Stimulated activated CD8-positive, alpha-beta memory T cell treated with anti-CD3 and anti-CD28 coated beads, Interleukin-2, amount 100 ng/mL, for 48 hours (primary cell): ENCODE results near the gene SNAPC2.

Experiments
- DNase-seq, 2 donors: peaks; one replicate each; pipeline ENCODE4 v3.0.0-alpha.2; 2020; ENCODE audit warnings: low read depth in 2 of 2

Gene SNAPC2

GRCh38 chr19:7919610-7920518 lies at the start of gene SNAPC2:
SNAPC2 (plus strand) TSS chr19:7920338; CDS start chr19:7920367, 29 bp downstream.
- peak; percentile 95 to 96 for DNase-seq

- peak; percentile 43 to 61 for DNase-seq
These were observed 49.3 kb upstream of the SNAPC2 start for GRCh38 chr19:7870571-7871436.

DNA sequence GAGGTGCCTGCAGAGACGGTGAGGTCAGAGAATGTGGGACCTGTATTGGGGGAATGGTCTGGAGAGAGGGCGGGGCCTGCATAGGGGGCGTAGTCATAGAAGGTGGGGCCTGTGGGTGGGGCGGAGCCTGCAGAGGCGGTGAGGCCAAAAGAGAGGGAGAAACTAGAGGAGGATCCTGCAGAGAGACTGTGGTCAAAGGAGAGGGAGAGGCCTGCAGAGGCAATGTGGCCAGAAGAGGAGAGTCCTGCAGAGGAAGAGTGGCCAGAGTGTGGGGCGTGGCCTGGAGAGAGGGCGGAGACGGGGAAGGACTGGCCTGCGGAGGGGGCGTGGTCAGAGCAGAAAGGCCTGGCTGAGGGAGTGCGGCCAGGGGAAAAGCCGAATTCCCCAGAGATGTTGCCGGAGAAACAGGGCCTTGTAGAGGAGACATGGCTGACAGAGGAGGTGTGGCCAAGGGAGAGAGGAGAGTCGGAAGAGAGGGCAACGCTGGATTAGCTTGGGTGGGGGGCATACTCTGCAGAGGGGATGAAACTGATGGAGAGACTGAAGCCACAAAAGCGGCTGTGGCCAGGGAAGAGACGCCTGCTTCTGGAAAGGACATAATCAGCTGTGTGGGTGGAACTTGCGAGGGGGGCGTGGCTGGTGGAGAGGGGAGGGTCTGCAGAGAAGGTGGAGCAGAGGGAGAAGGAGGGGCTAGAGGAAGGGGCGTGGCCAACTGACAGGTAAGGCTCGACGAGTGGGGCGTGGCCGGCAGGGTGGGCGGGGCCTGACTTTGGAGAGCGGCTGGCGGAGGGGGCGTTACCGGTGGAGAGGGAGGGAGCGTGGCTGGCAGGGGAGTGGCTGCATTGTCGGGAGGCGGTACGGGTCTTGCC lies 48.5 kb upstream of the SNAPC2 start:
- DNase-seq: peak; percentile 76 to 87

GRCh38 chr19:7872306-7873204 lies 47.6 kb upstream of the SNAPC2 start:
- DNase-seq: no peak

- DNase-seq: no peak
These were observed 46.6 kb upstream of the SNAPC2 start for GRCh38 chr19:7873304-7874075.

DNA sequence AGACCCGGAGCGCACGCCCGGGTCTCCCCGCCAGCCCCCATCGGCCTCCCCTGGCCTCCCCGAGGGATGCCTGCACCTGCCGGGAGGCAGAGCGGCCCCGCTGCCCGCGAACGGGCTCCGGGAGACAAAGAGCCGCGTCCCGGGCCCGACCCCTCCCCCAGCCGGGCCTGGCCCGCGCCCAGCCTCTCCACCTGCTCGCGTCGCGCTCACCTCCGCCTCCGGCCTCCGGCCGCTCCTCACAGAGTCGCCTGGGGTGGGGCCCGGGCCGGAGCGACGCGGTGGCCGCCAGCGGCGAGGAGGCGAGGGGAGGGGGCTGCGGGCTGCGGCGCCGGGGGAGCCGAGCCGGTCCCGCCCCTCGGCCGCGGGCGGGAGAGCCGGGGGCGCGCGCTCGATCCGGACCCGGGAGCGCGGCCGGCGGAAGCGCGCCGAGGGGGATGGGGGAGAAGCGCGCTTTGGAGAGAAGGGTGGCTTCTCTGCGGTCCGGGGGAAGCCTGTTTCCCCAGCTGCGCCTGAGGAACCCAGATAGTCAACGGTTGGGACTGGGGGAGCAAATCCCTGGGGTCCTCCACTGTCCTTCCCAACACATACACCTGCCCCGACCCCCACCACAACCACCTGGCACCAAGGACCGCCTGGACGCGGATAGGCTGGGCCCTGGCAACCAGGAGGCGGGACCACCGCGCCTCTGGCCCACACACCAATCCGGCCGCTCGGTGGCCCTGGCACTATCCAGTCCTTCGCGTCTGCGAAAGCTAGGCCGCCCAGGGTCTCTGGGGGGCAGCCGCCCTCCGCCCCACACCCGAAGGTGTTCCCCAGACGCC lies 45.9 kb upstream of the SNAPC2 start, which contains the start of gene PRR36:
Gene PRR36 (minus strand): TSS at position 315 of the 821 bp plus-strand sequence. CDS start 701 bp downstream, outside the sequence.
- DNase-seq: no peak

GRCh38 chr19:7874897-7875273 lies 45.3 kb upstream of the SNAPC2 start:
- DNase-seq: no peak

- no peak for DNase-seq
These were observed 42.8 kb upstream of the SNAPC2 start for GRCh38 chr19:7877249-7877836.

DNA sequence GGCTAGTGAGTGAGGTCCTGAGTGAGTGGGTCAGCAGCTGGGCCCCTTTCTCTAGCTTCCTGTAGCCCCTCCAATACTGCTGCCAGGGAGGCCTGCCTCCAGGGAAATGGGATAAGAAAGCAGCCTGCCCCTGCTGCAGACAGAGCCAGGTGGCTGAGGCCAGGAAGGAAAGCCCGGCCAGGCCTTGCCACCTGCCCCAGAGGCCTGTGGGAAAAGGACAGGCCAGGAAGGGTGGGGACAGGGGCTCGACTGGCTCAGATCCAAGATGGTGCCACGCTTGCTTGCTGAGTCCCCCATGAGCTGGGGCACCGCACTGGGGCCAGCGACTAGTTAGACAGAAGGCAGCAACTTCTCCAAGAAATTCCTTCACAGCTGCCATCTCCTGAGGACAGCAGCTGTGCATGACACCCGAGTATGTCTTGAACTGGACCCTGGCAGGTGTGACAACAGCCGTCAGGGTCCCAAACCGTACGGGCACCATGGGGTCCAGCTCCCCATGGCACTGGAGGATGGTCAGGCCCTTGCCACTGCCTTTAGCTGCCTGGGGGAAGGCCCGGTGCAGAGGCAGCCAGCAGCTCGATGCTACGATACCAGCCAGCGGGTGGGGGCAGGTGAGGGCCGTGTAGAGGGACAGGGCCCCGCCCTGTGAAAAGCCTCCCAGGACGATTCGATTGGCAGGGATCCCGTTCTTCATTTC lies 40.9 kb upstream of the SNAPC2 start:
- DNase-seq: no peak

DNA sequence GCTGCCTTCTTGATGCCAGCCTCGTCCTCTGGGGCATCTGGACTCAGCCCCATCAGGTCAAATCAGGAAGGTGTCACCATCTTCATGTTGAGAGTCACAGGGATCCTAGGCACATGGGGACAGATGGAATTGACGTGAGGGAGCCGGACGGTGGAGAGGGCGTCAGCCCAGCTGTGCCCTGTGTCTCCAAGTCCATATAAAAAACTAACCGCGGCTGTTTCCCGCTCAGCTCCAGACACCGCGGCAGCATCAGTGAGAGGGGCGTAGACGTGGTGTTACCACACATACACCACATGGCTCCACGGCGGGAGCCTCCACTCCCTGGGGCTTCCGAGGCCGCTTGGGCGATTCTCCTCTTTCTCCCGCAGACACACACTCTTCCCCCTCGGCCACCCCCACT lies 40.3 kb upstream of the SNAPC2 start:
- no peak for DNase-seq

DNA sequence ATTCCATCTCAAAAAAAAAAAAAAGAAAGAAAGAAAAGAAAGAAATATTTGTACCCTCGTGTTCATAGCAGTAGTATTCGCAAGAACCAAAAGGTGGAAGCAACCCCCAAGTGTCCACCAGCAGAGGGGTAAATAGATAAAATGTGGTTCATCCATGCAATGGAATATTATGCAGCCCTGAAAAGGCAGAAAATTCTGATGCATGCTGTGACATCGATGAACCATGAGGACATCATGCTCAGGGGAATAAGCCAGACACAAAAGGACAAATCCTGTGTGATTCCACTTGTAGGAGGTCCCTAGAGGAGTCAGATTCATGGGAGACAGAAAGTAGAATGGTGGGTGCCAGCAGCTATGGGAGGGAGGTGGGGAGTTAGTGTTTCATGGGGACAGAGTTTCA lies 38.2 kb upstream of the SNAPC2 start:
- DNase-seq: no peak

GRCh38 chr19:7883105-7883504 lies 37.0 kb upstream of the SNAPC2 start:
- no peak for DNase-seq

GRCh38 chr19:7883796-7884570 lies 36.2 kb upstream of the SNAPC2 start:
- no peak for DNase-seq

DNA sequence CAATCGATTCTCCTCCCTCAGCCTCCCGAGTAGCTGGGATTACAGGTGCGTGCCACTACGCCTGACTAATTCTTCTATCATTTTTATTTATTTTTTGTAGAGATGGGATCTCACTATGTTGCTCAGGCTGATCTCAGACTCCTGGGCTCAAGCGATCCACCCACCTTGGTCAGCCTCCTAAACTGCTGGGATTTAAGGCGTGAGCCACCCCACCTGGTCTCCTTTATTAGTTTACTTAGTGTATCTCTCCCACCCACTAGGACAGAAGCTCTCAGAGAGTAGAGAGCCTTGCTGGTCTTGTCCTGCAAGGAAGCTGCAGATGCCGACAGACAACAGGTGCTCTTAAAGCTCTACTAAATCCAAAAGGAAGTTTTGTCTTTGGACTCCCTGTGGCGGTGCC lies 34.3 kb upstream of the SNAPC2 start:
- DNase-seq: no peak

DNA sequence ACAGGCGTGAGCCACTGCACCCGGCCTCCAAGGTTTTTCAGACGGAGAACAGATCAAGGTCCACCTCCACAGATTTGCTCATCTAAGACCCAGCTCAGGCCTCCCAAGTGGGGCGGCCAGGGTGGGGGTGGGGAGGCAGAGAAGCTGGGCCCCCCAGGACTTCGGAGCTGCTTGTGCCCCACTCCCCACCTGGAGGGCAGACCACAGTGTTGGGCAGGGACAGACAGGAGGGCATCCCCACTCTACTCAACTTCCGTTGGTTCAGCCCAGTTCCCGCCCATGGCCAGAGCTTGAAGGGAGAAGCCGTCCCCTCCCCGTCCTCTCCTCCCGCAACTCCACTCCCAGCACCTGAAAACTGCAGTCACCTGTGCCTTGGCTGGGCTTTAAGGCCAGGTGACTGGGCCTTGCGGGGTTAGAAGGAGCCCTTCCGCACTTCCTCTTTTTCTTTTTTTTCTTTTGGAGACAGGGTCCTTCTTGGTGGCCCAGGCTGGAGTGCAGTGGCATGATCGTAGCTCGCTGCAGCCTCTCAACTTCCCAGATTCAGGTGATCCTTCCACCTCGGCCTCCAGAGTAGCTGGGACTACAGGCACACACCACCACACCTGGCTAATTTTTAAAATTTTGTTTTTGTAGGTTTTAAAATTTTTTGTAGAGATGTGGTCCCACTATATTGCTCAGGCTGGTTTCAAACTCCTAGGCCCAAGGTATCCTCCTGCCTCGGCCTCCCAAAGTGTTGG lies 32.6 kb upstream of the SNAPC2 start:
- no peak for DNase-seq

DNA sequence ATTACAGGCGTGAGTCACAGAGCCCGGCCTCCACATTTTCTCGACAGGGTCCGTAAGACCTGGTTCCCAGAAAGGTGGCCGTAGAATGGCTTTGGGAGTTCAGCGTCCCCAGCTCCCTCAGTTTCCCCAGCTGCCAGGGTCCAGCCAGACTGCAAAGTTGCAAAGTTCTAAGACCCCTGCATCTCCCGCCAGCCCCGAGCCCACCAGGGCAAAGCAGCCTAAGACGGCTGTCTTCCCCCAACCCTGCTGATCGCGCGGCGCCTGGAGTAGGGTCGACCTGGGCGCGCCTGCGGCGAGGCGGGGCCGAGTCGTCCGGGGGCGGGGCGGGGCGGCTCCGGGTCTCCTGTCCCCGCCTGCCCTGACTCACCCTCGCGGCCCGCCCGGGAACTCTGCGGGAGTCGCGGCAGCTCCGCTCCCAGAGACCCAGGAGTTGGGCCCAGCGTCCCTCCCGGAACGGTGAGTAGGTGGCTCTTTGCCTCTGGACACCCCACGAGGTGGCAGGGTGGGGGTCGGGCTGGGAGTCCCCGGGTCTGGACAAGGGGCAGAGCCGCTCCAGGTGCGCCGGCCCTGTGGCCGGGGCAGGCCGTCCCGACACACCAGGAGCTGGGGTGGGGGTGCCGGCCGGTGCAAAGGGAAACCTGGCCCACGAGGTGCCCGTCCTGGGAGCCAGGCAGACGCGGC lies 31.9 kb upstream of the SNAPC2 start, which contains the start of gene LRRC8E:
Gene LRRC8E (plus strand): TSS at position 366 of the 681 bp plus-strand sequence. CDS start 7,094 bp downstream, outside the sequence.
- DNase-seq: peak in 1 of 2 donors; percentile 50
